DMS79 (cell line): ENCODE data around the gene FAM118A.
"Not testable (repeated sequence)": the region's sequence is repeated elsewhere in the genome, so short reads cannot be mapped to it uniquely, and the experiment has no call there.

Experiments
- DNase-seq: peaks from one replicate; lab custom pipeline; 2025; lab: John Stamatoyannopoulos, UW

Gene FAM118A

GRCh38 chr22:45284705-45285262, 24.9 kb upstream of the FAM118A start, which contains the start of gene UPK3A:
UPK3A (plus strand) TSS chr22:45284949; CDS start chr22:45285014, 65 bp downstream.
- DNase-seq = peak; percentile 14

GRCh38 chr22:45285263-45286058, 24.3 kb upstream of the FAM118A start:
- DNase-seq = no peak

DNA sequence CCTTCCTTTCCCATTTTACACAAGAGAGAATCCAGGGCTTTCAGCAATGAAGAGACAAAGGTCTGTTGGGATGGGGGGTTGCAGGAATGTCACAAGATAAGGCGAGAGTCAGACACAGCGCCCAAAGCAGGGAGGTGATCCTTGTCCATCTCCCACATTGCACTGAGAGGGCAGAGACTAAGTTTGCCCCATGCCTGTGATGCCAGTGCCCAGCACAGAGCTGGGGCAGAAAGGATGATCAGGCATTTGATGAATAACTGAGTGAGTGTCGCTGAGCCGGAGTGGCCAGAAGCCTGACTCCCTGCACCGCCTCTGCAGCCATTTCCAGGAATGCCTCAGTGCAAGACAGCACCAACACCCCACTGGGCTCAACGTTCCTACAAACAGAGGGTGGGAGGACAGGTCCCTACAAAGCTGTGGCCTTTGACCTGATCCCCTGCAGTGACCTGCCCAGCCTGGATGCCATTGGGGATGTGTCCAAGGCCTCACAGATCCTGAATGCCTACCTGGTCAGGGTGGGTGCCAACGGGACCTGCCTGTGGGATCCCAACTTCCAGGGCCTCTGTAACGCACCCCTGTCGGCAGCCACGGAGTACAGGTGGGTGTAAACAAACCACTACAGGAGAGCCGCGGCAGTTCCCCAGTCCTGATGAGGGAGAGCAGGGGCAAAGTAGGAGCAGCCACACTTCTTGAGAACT, 22.7 kb upstream of the FAM118A start:
- no peak for DNase-seq

GRCh38 chr22:45290410-45290936, 19.3 kb upstream of the FAM118A start:
- peak; percentile 6 for DNase-seq

DNA sequence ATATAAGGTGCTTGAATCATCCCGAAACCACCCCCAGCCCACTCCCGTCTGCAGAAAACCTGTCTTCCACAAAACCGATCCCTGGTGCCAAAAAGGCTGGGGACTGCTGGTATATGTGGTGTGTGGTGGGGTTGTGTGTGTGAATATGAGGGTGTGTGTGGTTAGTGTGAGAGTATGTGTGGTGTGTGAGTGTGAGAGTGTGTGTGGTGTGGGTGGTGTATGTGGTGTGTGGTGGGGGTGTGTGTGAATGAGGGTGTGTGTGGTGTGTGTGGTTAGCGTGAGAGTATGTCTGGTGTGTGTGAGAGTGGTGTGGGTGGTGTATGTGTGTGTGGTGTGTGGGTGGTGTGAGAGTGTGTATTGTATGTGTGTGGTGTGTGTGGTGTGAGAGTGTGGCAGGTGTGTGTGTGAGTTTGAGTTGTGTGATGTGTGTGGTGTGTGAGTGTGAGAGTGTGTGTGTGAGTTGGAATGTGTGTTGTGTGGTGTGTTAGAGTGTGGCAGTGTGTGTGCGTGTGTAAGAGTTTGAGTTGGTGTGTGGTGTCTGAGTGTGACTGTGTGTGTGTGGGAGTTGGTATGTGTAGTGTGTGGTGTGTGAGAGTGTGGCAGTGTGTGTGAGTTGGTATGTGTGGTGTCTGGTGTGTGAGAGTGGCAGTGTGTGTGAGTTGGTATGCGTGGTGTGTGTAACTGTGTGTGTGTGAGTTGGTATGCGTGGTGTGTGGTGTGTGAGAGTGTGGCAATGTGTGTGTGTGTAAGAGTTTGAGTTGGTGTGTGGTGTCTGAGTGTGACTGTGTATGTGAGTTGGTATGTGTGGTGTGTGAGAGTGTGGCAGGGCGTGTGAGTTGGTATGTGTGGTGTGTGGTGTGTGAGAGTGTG, 18.4 kb upstream of the FAM118A start:
- DNase-seq = no peak

- DNase-seq = no peak
These were observed 17.8 kb upstream of the FAM118A start for GRCh38 chr22:45291931-45292290.

DNA sequence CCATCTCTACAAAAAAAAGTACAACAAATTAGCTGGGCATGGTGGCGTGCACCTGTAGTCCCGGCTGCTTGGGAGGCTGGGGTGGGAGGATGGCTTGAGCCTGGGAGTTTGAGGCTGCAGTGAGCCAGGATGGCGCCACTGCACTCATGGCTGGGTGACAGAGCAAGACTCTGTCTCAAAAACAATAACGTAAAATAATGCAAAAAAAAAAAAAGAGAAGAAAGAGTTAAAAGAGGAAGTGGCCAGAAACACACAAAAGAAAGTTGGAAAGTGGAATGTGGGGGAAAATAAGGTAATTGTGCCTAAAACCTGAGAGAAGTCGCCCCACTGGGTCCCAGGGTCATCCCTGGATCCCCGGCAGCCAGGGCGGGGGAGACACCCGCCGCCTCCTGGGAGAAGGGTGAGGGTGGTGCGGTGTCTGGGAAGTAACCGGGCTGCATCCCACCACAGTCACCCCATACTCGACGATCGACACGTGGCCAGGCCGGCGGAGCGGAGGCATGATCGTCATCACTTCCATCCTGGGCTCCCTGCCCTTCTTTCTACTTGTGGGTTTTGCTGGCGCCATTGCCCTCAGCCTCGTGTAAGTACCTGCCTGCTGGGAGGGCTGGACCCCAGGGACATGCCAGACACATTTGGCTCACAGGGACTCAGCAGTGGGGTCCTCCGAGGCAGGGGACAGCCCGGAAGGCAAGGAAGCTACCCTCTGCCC, 16.8 kb upstream of the FAM118A start:
- no peak for DNase-seq

- no peak for DNase-seq
These were observed 15.7 kb upstream of the FAM118A start for GRCh38 chr22:45294030-45294429.

DNA sequence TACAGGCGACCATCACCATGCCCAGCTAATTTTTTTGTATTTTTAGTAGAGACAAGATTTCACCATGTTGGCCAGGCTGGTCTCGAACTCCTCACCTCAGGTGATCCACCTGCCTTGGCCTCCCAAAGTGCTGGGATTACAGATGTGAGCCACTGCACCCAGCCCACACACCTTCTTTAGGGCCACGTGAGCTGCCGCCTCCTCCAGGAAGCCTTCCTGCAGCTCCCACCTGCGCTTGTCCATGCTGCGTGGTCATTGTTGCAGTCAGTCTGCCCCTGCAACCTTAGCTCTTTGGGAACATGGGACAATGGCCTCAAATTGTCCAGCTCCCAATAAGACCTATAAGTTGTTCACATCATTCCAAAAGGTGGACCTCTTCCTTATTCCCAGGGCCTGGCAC, 14.7 kb upstream of the FAM118A start:
- not testable (repeated sequence) for DNase-seq

GRCh38 chr22:45295492-45295891, 14.2 kb upstream of the FAM118A start:
- DNase-seq = no peak

DNA sequence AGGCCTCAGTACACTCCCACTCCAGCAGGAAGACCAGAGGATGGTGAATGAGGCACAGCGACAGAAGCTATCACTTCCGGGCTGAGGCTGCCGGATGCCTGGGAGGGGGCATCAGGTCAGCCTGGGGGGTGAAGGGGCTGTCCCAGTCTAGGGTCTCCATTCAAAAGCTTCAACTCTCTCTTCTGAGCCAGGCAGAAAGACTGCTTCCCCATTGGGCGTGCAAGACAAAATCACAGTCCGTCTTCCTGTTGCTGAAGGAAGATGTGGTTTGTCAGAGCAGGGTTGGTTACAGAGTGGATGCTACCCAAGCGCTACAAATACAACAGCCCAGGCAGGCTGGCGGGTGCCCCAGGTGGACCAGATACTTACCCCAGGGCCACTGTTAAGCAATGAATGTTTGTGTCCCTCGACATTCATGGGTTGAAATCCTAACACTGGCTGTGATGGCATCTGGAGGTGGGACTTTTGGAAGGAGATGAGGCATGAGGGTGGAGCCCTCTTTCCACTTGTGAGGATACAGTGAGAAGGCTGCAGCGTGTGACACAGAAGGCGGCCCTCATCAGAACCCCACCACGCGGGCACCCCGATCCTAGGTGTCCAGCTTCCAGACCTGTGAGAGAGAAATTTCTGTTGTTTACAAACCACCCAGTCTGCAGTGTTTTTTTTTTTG, 13.0 kb upstream of the FAM118A start:
- no peak for DNase-seq

DNA sequence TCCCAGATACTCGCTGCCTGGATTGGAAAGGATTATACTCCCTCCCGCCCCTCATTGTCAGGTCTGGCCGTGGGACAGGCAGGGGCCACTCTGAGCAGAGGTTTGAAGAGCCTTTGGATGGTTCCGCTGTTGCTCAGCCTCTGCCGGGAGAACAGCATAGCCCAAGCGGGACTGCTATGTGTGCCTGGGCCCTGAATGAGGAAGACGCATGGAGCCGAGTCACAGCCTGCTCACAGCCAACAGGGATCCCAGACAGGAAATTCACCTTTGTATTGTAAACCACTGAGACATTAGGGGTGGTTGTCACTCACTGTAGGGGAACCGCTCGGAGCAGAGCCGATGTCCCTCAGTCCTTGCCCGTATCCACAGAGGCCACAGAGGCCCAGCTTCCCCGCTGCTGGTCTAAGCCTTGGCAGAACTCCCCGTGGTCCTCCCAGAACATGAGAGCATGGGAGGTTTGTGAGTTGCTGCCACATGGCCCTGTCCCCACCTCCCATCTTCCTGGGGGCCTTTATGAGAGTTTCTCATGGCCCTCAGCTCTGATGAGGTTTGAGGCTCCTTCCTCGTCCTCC, 10.7 kb upstream of the FAM118A start:
- no peak for DNase-seq

GRCh38 chr22:45302751-45303150, 7.0 kb upstream of the FAM118A start:
- DNase-seq = no peak

DNA sequence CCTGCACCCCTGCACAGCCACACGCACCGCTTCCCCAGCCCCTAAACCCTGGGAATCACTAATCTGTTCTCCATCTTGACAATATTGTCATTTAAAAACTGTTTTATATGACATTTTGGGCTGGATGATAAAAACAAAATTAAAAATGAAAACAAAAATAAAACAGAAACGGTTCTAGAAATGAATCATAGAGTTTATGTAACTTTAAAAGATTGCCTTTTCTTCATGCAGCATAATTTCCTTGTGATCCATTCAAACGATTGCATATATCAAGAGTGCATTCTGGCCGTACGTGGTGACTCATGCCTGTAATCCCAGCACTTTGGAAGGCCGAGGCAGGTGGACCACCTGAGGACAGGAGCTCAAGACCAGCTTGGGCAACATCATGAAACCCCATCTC, 6.6 kb upstream of the FAM118A start:
- no peak for DNase-seq

DNA sequence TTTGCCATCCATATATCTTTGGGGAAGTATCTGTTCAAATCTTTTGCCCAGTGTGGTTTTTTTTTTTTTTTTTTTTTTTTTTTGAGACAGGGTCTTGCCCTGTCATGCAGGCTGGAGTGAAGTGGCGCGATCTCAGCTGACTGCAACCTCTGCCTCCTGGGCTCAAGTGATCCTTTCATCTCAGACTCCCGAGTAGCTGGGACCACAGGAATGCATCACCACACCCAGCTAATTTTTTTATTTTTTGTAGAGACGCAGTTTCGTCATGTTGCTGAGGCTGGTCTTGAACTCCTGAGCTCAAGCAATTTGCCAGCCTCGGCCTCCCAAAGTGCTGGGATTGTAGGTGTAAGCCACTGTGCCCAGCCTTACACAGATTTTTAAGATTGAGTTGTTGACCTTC, 4.8 kb upstream of the FAM118A start:
- DNase-seq = peak; percentile 20

DNA sequence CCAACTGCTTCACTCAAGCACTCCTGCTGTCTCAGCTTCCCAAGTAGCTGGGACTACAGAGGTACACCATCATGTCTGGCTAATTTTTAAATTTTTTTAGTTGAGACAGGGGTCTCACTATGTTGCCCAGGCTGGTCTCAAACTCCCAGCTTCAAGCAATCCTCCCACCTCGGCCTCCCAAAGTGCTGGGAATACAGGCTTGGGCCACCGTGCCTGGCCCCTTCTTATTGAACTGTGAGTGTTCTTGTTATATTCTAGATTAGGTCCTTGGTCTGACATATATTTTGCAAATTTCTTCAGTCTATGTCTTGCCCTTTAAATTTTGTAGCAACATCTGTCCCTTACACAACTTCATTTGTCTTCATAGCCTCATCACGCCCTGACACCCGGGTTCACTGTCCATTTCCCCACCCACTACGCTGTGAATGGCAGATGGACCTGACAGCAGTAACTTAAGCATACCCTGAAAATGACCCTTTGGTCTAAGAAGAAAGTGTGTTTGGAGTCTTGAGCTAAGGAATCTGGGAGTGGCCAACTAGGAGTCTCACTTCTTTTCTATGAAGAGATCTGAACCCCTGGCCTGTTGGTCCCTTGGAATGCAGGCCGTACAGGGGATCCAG, 4.2 kb upstream of the FAM118A start:
- DNase-seq = no peak

GRCh38 chr22:45306139-45306538, 3.6 kb upstream of the FAM118A start:
- DNase-seq = no peak

GRCh38 chr22:45308391-45308956, 1.3 kb upstream of the FAM118A start:
- DNase-seq = no peak

- no peak for DNase-seq
These were observed 745 bp upstream of the FAM118A start for GRCh38 chr22:45308957-45309421.
